H9 (cell line): Measurements from ENCODE around the gene TBP. TPM values are rescaled to one million over a fixed set of nuclear protein-coding genes. Genes with fewer than 3 reads are reported as not detected.

Experiments
- DNase-seq: peaks from one replicate; pipeline ENCODE4 v3.0.0-alpha.2; 2017
- H2AFZ ChIP-seq: one replicate; pipeline ENCODE4 v1.6.1; 2013; ENCODE audit warnings: mild to moderate bottlenecking, low read length, control low read depth, moderate library complexity
- H2AK5ac ChIP-seq: 2 replicates; pipeline ENCODE4 v1.6.1; 2013; ENCODE audit warnings: low read length, control low read depth, mixed read lengths; ENCODE audit not compliant: insufficient read length
- H2BK120ac ChIP-seq: one replicate; pipeline ENCODE4 v1.6.1; 2013; ENCODE audit warnings: low read depth, mild to moderate bottlenecking, low read length, control low read depth, inconsistent platforms; ENCODE audit not compliant: poor library complexity, severe bottlenecking
- H2BK12ac ChIP-seq: 2 replicates; pipeline ENCODE4 v1.6.1; 2013; ENCODE audit warnings: low read length, control low read depth, mixed read lengths, low read depth; ENCODE audit not compliant: insufficient read length
- H2BK15ac ChIP-seq: 2 replicates; pipeline ENCODE4 v1.6.1; 2013; ENCODE audit warnings: low read depth, low read length, control low read depth
- H2BK20ac ChIP-seq: one replicate; pipeline ENCODE4 v1.6.1; 2013; ENCODE audit warnings: low read depth, mild to moderate bottlenecking, low read length, control low read depth, inconsistent platforms; ENCODE audit not compliant: poor library complexity, severe bottlenecking
- H2BK5ac ChIP-seq: 2 replicates; pipeline ENCODE4 v1.6.1; 2013; ENCODE audit warnings: low read length, control low read depth, mixed read lengths; ENCODE audit not compliant: insufficient read length
- H3K14ac ChIP-seq: 2 replicates; pipeline ENCODE4 v1.6.1; 2013; ENCODE audit warnings: low read length, control low read depth; ENCODE audit not compliant: insufficient read depth
- H3K18ac ChIP-seq: 2 replicates; pipeline ENCODE4 v1.6.1; 2013; ENCODE audit warnings: low read depth, mild to moderate bottlenecking, mixed read lengths, low read length, control low read depth; ENCODE audit not compliant: insufficient read length
- H3K23ac ChIP-seq: 2 replicates; pipeline ENCODE4 v1.6.1; 2013; ENCODE audit warnings: low read length, control low read depth, mixed read lengths, low read depth; ENCODE audit not compliant: insufficient read length
- H3K23me2 ChIP-seq: 2 replicates; pipeline ENCODE4 v1.6.1; 2013; ENCODE audit warnings: low read depth, mild to moderate bottlenecking, mixed read lengths, low read length, control low read depth; ENCODE audit not compliant: insufficient read length, poor library complexity, severe bottlenecking
- H3K27ac ChIP-seq: 2 replicates; pipeline ENCODE4 v1.5.1; 2013; ENCODE audit warnings: low read length, control low read depth, mixed read lengths, low read depth; ENCODE audit not compliant: insufficient read length
- H3K27me3 ChIP-seq: 2 replicates; pipeline ENCODE4 v1.6.1; 2013; ENCODE audit warnings: low read length, control low read depth, inconsistent platforms; ENCODE audit not compliant: insufficient read depth
- H3K4ac ChIP-seq: 2 replicates; pipeline ENCODE4 v1.6.1; 2013; ENCODE audit warnings: low read depth, mild to moderate bottlenecking, control low read depth, inconsistent platforms, low read length, moderate library complexity
- H3K4me1 ChIP-seq: 2 replicates; pipeline ENCODE4 v1.6.1; 2013; ENCODE audit warnings: low read length, control low read depth, inconsistent platforms; ENCODE audit not compliant: insufficient read depth
- H3K4me2 ChIP-seq: 2 replicates; pipeline ENCODE4 v1.6.1; 2013; ENCODE audit warnings: low read length, control low read depth, mixed read lengths; ENCODE audit not compliant: insufficient read length, insufficient read depth
- H3K56ac ChIP-seq: 2 replicates; pipeline ENCODE4 v1.6.1; 2013; ENCODE audit warnings: low read depth, mild to moderate bottlenecking, mixed read lengths, low read length, control low read depth; ENCODE audit not compliant: insufficient read length
- H3K79me1 ChIP-seq: 2 replicates; pipeline ENCODE4 v1.6.1; 2013; ENCODE audit warnings: low read depth, mild to moderate bottlenecking, moderate library complexity, low read length, control low read depth, inconsistent platforms; ENCODE audit not compliant: insufficient read depth, poor library complexity, severe bottlenecking
- H3K79me2 ChIP-seq: 2 replicates; pipeline ENCODE4 v1.6.1; 2013; ENCODE audit warnings: low read length, control low read depth, inconsistent platforms; ENCODE audit not compliant: insufficient read depth
- H3K9ac ChIP-seq: 2 replicates; pipeline ENCODE4 v1.6.1; 2013; ENCODE audit warnings: low read length, control low read depth, mixed read lengths; ENCODE audit not compliant: insufficient read length; ENCODE audit errors: extremely low read depth
- H3K9me3 ChIP-seq: one replicate; pipeline ENCODE4 v1.6.1; 2013; ENCODE audit warnings: low read depth, low read length, inconsistent platforms; ENCODE audit not compliant: control insufficient read depth
- H3T11ph ChIP-seq: one replicate; pipeline ENCODE4 v1.6.1; 2013; ENCODE audit warnings: mild to moderate bottlenecking, low read length, control low read depth, inconsistent platforms
- H4K20me1 ChIP-seq: one replicate; pipeline ENCODE4 v1.6.1; 2013; ENCODE audit not compliant: control insufficient read depth, insufficient read length, insufficient read depth
- H4K5ac ChIP-seq: 2 replicates; pipeline ENCODE4 v1.6.1; 2013; ENCODE audit warnings: low read depth, mild to moderate bottlenecking, mixed read lengths, low read length, control low read depth; ENCODE audit not compliant: insufficient read length
- H4K8ac ChIP-seq: replicated peaks from 2 replicates; pipeline ENCODE4 v1.6.1; 2013; ENCODE audit warnings: low read length, control low read depth, mixed read lengths, low read depth; ENCODE audit not compliant: insufficient read length
- H4K91ac ChIP-seq: 2 replicates; pipeline ENCODE4 v1.6.1; 2013; ENCODE audit warnings: low read depth, mild to moderate bottlenecking, moderate library complexity, mixed read lengths, low read length, control low read depth; ENCODE audit not compliant: insufficient read length
- H3K27ac Mint-ChIP-seq, 3 experiments: 2 replicates in 2 of 3; 3 replicates in 1 of 3; pipeline ENCODE4 v1.8.0; 2020 to 2021; ENCODE audit warnings: mixed read lengths in 3 of 3, mild to moderate bottlenecking in 1 of 3, moderate library complexity in 1 of 3
- H3K27me3 Mint-ChIP-seq: 2 replicates; pipeline ENCODE4 v1.8.0; 2021; ENCODE audit warnings: low read depth, mild to moderate bottlenecking, moderate library complexity, mixed read lengths
- H3K36me3 Mint-ChIP-seq, 3 experiments: 2 replicates in 2 of 3; 3 replicates in 1 of 3; pipeline ENCODE4 v1.8.0; 2020 to 2021; ENCODE audit warnings: low read depth in 3 of 3, mixed read lengths in 3 of 3; ENCODE audit not compliant: insufficient read depth in 1 of 3
- H3K4me1 Mint-ChIP-seq, 2 experiments: 2 replicates each; pipeline ENCODE4 v1.8.0; 2020; ENCODE audit warnings: mixed read lengths in 2 of 2
- H3K4me3 Mint-ChIP-seq, 2 experiments: 2 replicates in 1 of 2; 3 replicates in 1 of 2; pipeline ENCODE4 v1.8.0; 2020 to 2021; ENCODE audit warnings: mild to moderate bottlenecking in 2 of 2, mixed read lengths in 2 of 2, moderate library complexity in 1 of 2
- H3K9me3 Mint-ChIP-seq, 2 experiments: 2 replicates in 1 of 2; 3 replicates in 1 of 2; pipeline ENCODE4 v1.8.0; 2020; ENCODE audit warnings: mild to moderate bottlenecking in 2 of 2, mixed read lengths in 2 of 2, moderate library complexity in 1 of 2
- CTCF ChIP-seq: fragments of 200-600 bp; sonication (generic); conservative IDR thresholded peaks from 3 replicates; pipeline ENCODE4 v1.8.0; 2021; ENCODE audit warnings: antibody characterized with exemption, mild to moderate bottlenecking
- WGBS: extraction: QIAGEN DNeasy Blood & Tissue Kit; methylation state at CpG from one replicate; pipeline ENCODE4 v1.1.7; 2013; ENCODE audit warnings: missing lambda C conversion rate, low lambda C conversion rate, mixed read lengths; ENCODE audit not compliant: insufficient read length; ENCODE audit errors: extremely low coverage; 5-methylcytosine and 5-hydroxymethylcytosine counted together
- total RNA-seq: library from RNA; stranded (reverse); gene quantifications from 2 replicates; pipeline ENCODE4 v1.2.1, GENCODE V29; 2021

The TBP gene
- total RNA-seq, 1 experiment from 2014 or later: 22.6 TPM

GRCh38 chr6:170564936-170565530 is 10.9 kb downstream of the TBP start:
- no peak overlapping the region for H3K4me3 Mint-ChIP-seq
- Histone ChIP-seq H3K23ac (no peak overlapping the region), H4K91ac (no peak overlapping the region), H3K18ac (no peak overlapping the region), H4K20me1 (no peaks in the 10 kb centered on the region), H2AFZ (no peak overlapping the region), H4K5ac (no peak overlapping the region), H2AK5ac (no peak overlapping the region), H3K56ac (no peak overlapping the region), H2BK15ac (no peak overlapping the region), H3K4ac (no peak overlapping the region), H3K14ac (no peak overlapping the region), H2BK12ac (no peak overlapping the region), H3K27ac (no peak overlapping the region), H3T11ph (no peak overlapping the region), H2BK20ac (no peak overlapping the region), H2BK120ac (no peak overlapping the region), H3K9ac (no peak overlapping the region), H3K9me3 (no peaks in the 10 kb centered on the region), H3K4me2 (no peak overlapping the region), H3K27me3 (no peaks in the 10 kb centered on the region), H3K4me1 (no peaks in the 10 kb centered on the region), H3K79me2 (no peaks in the 10 kb centered on the region), H3K23me2 (no peaks in the 10 kb centered on the region), H4K8ac (no peak overlapping the region), H3K79me1 (no peaks in the 10 kb centered on the region), H2BK5ac (no peak overlapping the region)
- TF ChIP-seq CTCF: no peak
- no CpG with 5 or more reads among the region's 8 CpGs for WGBS
- no peaks in the 10 kb centered on the region for H3K4me1 Mint-ChIP-seq
- H3K27me3 Mint-ChIP-seq: no peaks in the 10 kb centered on the region
- DNase-seq: no peak
- peaks cover 28 to 69% (median 54%) of the 10 kb centered on the region in 3 experiments for H3K36me3 Mint-ChIP-seq
- H3K27ac Mint-ChIP-seq: no peak overlapping the region
- H3K9me3 Mint-ChIP-seq: no peaks in the 10 kb centered on the region; a peak in 1 of 5 replicates
